ENCODE results near the gene CLCN1.

CLCN1 gene

DNA sequence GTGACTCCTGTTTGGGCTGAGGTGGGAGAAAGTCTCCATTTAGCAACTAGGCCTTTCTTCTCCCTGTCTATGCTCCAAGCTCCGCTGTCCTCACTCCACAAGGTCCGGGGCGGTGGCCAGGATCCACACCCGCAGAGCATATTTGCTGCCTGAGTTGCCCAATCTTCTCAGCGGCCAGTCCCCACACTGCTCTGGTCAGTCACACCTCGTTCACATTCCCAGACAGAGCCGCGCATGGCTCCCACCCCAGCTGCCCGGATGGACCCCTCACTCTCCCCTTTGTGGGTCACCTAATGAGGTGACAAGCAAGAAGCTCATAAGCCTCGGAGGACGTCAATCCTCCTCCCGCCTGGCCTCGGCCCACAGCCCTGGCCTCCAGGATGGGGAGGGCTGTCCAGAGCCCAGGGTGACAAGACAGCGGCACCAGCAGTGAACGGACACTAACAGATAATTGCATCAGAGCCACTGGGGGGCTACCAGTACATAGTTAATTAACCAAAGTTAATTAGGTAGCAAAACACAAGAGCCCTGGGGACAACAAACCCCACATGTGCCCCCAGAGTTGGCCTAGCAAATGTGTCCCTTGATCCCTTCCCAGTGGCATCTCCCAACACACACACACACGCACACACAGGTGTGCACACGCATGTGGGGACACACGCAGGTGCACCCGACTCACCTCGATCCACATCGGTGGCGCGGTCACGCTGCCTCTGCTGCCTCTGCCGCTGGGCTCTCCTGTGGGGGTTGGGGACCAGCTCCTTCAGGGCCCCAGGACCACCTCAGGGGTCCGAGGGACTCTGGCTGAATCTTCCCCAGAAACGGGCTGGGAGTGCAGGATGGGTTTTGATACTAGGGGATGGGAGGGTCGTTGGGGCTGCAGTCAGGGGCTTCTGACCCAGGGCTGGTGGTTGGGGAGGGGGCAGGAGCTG is 81.0 kb downstream of the CLCN1 start:
- DNase-seq (ENCODE audit: low read depth in 2 of 2): no peak

GRCh38 chr7:143397710-143398530 is 82.0 kb downstream of the CLCN1 start:
- no peak for DNase-seq (ENCODE audit: low read depth in 2 of 2)

- no peak for DNase-seq (ENCODE audit: low read depth in 2 of 2)
Measured at GRCh38 chr7:143398616-143399015, 82.7 kb downstream of the CLCN1 start.

- DNase-seq (ENCODE audit: low read depth in 2 of 2): no peak
Measured at GRCh38 chr7:143399151-143399550, 83.2 kb downstream of the CLCN1 start.

- no peak for DNase-seq (ENCODE audit: low read depth in 2 of 2)
Measured at GRCh38 chr7:143399642-143400041, 83.7 kb downstream of the CLCN1 start.

- DNase-seq (ENCODE audit: low read depth in 2 of 2): no peak
Measured at GRCh38 chr7:143401265-143401664, 85.4 kb downstream of the CLCN1 start.

Measured in fibroblast of skin of left quadriceps (primary cell).